Activated naive CD4-positive, alpha-beta T cell treated with anti-CD3 and anti-CD28 coated beads, Interleukin-2, amount 50 U/mL, for 16 hours (primary cell): Measurements from ENCODE around the gene FEN1.

Experiments used
- DNase-seq: peaks from one replicate; pipeline ENCODE4 v3.0.0-alpha.2; 2020

The FEN1 gene

GRCh38 chr11:61846362-61847020, 53.8 kb downstream of the FEN1 start:
- DNase-seq = no peak
